H1 (cell line): ENCODE data around the gene MYO7B. TPM values are rescaled to one million over a fixed set of nuclear protein-coding genes. Genes with fewer than 3 reads are reported as not detected.
A peak's percentile ranks its signal among the peaks of the same experiment; 100 is the strongest.

Experiments used
- ASH2L ChIP-seq: fragments of 200-600, 300-600 bp; sonication (generic); IDR thresholded peaks from one replicate; pipeline ENCODE4 v1.7.1; 2017; ENCODE audit warnings: low read length
- HDAC6 ChIP-seq: IDR thresholded peaks from one replicate; pipeline ENCODE4 v1.7.1; 2012; ENCODE audit warnings: low read depth, mild to moderate bottlenecking, inconsistent platforms, low read length, moderate library complexity
- KDM1A ChIP-seq: fragments of 200-600, 300-600 bp; sonication (generic); IDR thresholded peaks from 2 replicates; pipeline ENCODE4 v1.7.1; 2016; ENCODE audit warnings: mild to moderate bottlenecking, low read length, borderline replicate concordance
- SUZ12 ChIP-seq: fragments of 200-600 bp; sonication (generic); IDR thresholded peaks from 2 replicates; pipeline ENCODE4 v1.6.1; 2012; ENCODE audit warnings: mild to moderate bottlenecking, inconsistent platforms, low read length, moderate library complexity, mixed read lengths
- polyA plus RNA-seq, 7 experiments: library from polyadenylated mRNA; depleted of rRNA in 3 of 7; stranded (reverse) in 5 of 7; unstranded in 2 of 7; fragments of >200 nt in 5 of 7; fragments of 200-250 nt in 2 of 7; gene quantifications; 1 replicate in 5 of 7; 2 replicates in 1 of 7; 4 replicates in 1 of 7; pipeline versions ENCODE4 v1.2.1 to v1.2.3, GENCODE V29; 2011 to 2013; ENCODE audit warnings: missing spikeins in 2 of 7, mixed read lengths in 2 of 7
- total RNA-seq: library from RNA; stranded (reverse); fragmentation: NEBNext Ultra II Directional; extraction: Animal tissue kit (Norgen Biotek cat#: 25700); gene quantifications from 2 replicates; pipeline ENCODE4 v1.2.1, GENCODE V29; 2021
- TF ChIP-seq, protein P1 (sequence below): IDR thresholded peaks from 2 replicates; pipeline ENCODE4 v1.6.1; 2012; ENCODE audit warnings: inconsistent platforms
- TF ChIP-seq, protein P2 (sequence below), 3 experiments: IDR thresholded peaks; 1 replicate in 2 of 3; 2 replicates in 1 of 3; pipeline versions ENCODE4 v1.5.1 to v1.6.1; 2011; ENCODE audit warnings: low read length in 3 of 3, mild to moderate bottlenecking in 3 of 3, inconsistent platforms in 2 of 3, low read depth in 1 of 3, moderate library complexity in 1 of 3; ENCODE audit not compliant: insufficient read depth in 1 of 3; ENCODE audit errors: control extremely low read depth in 1 of 3

MYO7B gene
- total and polyA plus RNA-seq, 2 of the 8 experiments (the other 6 are each of a cell fraction or from before 2014, with no cell fraction given): not detected

DNA sequence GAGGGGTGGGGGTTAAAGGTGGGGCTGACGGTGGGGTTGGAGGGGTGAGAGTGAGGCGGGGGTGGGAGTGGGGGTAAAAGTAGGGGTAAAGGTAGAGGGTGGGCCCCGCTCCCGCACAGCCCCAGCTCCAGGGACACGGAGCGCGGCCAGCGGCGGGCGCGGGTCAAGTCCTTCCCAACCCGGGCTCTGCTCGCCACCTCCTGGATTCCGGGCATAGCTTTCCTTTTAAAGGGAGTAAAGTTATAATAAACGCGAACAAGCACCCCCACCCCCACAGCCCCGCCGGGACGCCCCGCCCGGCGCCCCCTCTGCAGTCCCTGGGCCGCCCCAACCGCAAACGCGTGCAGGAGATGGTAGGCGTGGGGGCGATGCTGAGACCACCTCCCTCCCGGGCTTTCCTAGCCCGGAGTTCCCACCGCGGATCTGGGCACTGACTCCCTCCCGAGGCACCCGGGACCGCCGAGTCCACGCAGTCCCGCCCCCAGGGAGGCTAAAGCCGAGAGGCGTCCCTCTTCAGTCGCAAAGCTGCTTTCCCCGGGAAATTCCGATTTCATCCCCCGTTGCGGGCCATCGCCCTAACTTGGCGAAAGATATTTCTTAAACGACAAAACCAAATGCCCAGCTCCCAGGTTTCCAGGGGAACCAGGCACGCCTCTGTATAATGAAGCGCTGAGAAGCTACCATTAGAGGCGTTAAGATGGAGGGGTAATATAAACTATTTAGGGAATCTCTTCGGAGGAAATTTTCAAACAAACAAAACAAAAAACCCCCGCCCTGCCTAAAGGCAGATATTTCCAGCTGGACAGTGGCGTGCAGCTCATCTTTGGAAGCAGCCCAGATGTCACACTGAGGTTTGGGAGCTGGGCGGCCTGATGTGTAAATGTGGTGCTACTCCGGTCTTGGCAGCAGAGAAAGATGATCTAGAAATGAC, 140.1 kb downstream of the MYO7B start, which contains the start of gene LIMS2 (continued):
- TF ChIP-seq ASH2L (peak; percentile 40), HDAC6 (no peak), KDM1A (no peak), SUZ12 (peak; percentile 36; the same call in 1 of the 2 replicates)
- TF ChIP-seq, protein P1, sequence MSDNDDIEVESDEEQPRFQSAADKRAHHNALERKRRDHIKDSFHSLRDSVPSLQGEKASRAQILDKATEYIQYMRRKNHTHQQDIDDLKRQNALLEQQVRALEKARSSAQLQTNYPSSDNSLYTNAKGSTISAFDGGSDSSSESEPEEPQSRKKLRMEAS: no peak
- TF ChIP-seq, protein P2, sequence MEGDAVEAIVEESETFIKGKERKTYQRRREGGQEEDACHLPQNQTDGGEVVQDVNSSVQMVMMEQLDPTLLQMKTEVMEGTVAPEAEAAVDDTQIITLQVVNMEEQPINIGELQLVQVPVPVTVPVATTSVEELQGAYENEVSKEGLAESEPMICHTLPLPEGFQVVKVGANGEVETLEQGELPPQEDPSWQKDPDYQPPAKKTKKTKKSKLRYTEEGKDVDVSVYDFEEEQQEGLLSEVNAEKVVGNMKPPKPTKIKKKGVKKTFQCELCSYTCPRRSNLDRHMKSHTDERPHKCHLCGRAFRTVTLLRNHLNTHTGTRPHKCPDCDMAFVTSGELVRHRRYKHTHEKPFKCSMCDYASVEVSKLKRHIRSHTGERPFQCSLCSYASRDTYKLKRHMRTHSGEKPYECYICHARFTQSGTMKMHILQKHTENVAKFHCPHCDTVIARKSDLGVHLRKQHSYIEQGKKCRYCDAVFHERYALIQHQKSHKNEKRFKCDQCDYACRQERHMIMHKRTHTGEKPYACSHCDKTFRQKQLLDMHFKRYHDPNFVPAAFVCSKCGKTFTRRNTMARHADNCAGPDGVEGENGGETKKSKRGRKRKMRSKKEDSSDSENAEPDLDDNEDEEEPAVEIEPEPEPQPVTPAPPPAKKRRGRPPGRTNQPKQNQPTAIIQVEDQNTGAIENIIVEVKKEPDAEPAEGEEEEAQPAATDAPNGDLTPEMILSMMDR (IDR thresholded peaks at IDR 0.05; ENCODE audit: control extremely low read depth in 1 of 3, insufficient read depth in 1 of 3, low read depth in 1 of 3, low read length in 3 of 3): no peak
